Heart right ventricle (tissue), 16 donors: ENCODE data around the gene TUB. TPM values are rescaled to one million over a fixed set of nuclear protein-coding genes. Genes with fewer than 3 reads are reported as not detected.

Source experiments
- ATAC-seq, 8 donors: fragments of 200-7000 bp; cut with Tn5 transposase; one replicate each; pipeline ENCODE4 v1.9.1; 2020; ENCODE audit warnings: mild to moderate bottlenecking in 8 of 8, moderate library complexity in 8 of 8, moderate number of reproducible peaks in 1 of 8
- DNase-seq, 2 donors: peaks; one replicate each; pipeline ENCODE4 v3.0.0-alpha.2; 2020
- H3K27ac ChIP-seq, 10 donors: fragments of 200-600 bp; sonication (generic) in 2 of 10; one replicate each; pipeline versions ENCODE4 v1.5.0 to v1.8.0; 2020 to 2022; ENCODE audit warnings: mild to moderate bottlenecking in 3 of 10
- H3K27me3 ChIP-seq, 7 donors: fragments of 200-600 bp; one replicate each; pipeline ENCODE4 v1.8.0; 2021 to 2022; ENCODE audit warnings: mild to moderate bottlenecking in 2 of 7
- H3K36me3 ChIP-seq, 9 donors: fragments of 200-600 bp; sonication (generic) in 1 of 9; one replicate each; pipeline versions ENCODE4 v1.5.0 to v1.8.0; 2020 to 2022; ENCODE audit warnings: mild to moderate bottlenecking in 2 of 9
- H3K4me1 ChIP-seq, 9 donors: fragments of 200-600 bp; sonication (generic) in 1 of 9; one replicate each; pipeline versions ENCODE4 v1.5.0 to v1.8.0; 2020 to 2022; ENCODE audit warnings: mild to moderate bottlenecking in 4 of 9
- H3K4me3 ChIP-seq, 10 donors: fragments of 200-600 bp; sonication (generic) in 2 of 10; one replicate each; pipeline versions ENCODE4 v1.5.0 to v1.8.0; 2020 to 2022; ENCODE audit warnings: mild to moderate bottlenecking in 7 of 10, moderate library complexity in 2 of 10
- H3K9me3 ChIP-seq, 11 donors: fragments of 200-600 bp in 10 of 11; sonication (generic) in 2 of 11; one replicate each; pipeline versions ENCODE4 v1.5.0 to v1.8.0; 2013 to 2022; ENCODE audit warnings: mild to moderate bottlenecking in 2 of 11, control low read depth in 1 of 11, moderate library complexity in 1 of 11
- CTCF ChIP-seq, 9 donors: fragments of 200-600 bp; sonication (generic) in 2 of 9; IDR thresholded peaks; one replicate each; pipeline versions ENCODE4 v1.5.0 to v1.8.0; 2021 to 2022; ENCODE audit warnings: antibody characterized with exemption in 9 of 9, mild to moderate bottlenecking in 5 of 9, moderate library complexity in 1 of 9
- WGBS, 2 donors: extraction: QIAGEN DNeasy Blood & Tissue Kit; methylation state at CpG; one replicate each; pipeline ENCODE4 v1.1.7; 2013; ENCODE audit warnings: inconsistent platforms in 1 of 2; 5-methylcytosine and 5-hydroxymethylcytosine counted together
- intact Hi-C, 10 donors: fragments of 100-400 bp; cut with DNase I; formaldehyde crosslinking; loops; one replicate each; pipeline versions ENCODE4 v1.11.1 to v1.14.2; 2022
- polyA plus RNA-seq, 2 donors: library from polyadenylated mRNA; stranded (reverse); fragments of 200-250 nt; gene quantifications; one replicate each; pipeline ENCODE4 v1.2.3, GENCODE V29; 2013
- total RNA-seq, 10 donors: library from RNA; stranded (reverse); fragmentation: NEBNext Ultra II Directional in 3 of 10; extraction: Animal tissue kit (Norgen Biotek cat#: 25700) in 3 of 10; gene quantifications; one replicate each; pipeline versions ENCODE4 v1.2.1 to v1.2.4, GENCODE V29; 2021 to 2023
- donor health status: Arrhythmogenic right ventricular cardiomyopathy.
- donor health status: ischemic (EF 13 %, LVEDD 7.1; RV severe dilation, severe dysfunction).
- donor health status: healthy with polysubstance abuse.
- donor health status: DM: no; HTN: yes; CAD: no.
- donor health status: DM: no; HTN: no; CAD: no.
- donor health status: ischemic (EF 25% LVEDD 6.9; RV normal size, moderate dysfunction).
- donor health status: ischemic (EF 25% LVEDD 5.7; RV mildly dilated, moderate dysfunction).
- donor health status: healthy.
- donor health status: DM: yes; HTN: yes; CAD: no.
- donor health status: Ischemic cardiomyopathy.
- donor health status: ischemic (EF 35%, LVEDD 5.7; RV mildly dilated, moderate dysfunction).
- donor health status: nonischemic (EF 11% LVEDD 7.7; RV severe dilation, severe dysfunction).
- donor health status: DM: yes; HTN: yes; CAD: no.
- donor health status: PGD.
- donor health status: ischemic (EF 29% LVEDD 5.4; RV normal size, mild dysfunction).
- donor health status: nonischemic (EF 23%, LVEDD 6.1; RV moderate dilation, normal function).

The TUB gene
- total and polyA plus RNA-seq, 12 donors: 2.4 to 28.2 (median 18.9) TPM

GRCh38 chr11:8084352-8084751, 3.3 kb downstream of the TUB start:
- Histone ChIP-seq H3K27ac (no peak overlapping the region), H3K9me3 (no peaks in the 10 kb centered on the region), H3K4me3 (no peak overlapping the region), H3K4me1 (peaks cover 4 to 64% (median 56%) of the 10 kb centered on the region in 9 donors), H3K36me3 (no peaks in the 10 kb centered on the region), H3K27me3 (peaks cover 0 to 20% (median 0%) of the 10 kb centered on the region in 7 donors)
- no peak for TF ChIP-seq CTCF (IDR thresholded peaks at IDR 0.05)
- ATAC-seq: no peak
- DNase-seq: no peak
- intact Hi-C loops: no loop called here
- 93 to 94% methylated on average over 6 of the region's 6 CpGs for WGBS, 2 donors

- Histone ChIP-seq H3K27ac (peak overlapping the region in 1 of 10 donors; percentile 26), H3K4me1 (peaks cover 4 to 64% (median 56%) of the 10 kb centered on the region in 9 donors), H3K36me3 (no peaks in the 10 kb centered on the region), H3K27me3 (peaks cover 0 to 15% (median 0%) of the 10 kb centered on the region in 7 donors), H3K4me3 (no peak overlapping the region), H3K9me3 (no peaks in the 10 kb centered on the region)
- no peak for DNase-seq
- intact Hi-C loops: loop anchor here in 1 of 10 donors (5.0 kb wide), 1 partner anchor 53 kb away; no protein-coding TSS in a partner anchor
- TF ChIP-seq CTCF (IDR thresholded peaks at IDR 0.05): no peak
- 72 to 74% methylated on average over 11 of the region's 11 CpGs for WGBS, 2 donors
- ATAC-seq: no peak
These were observed 4.1 kb downstream of the TUB start for GRCh38 chr11:8085011-8085645.

- intact Hi-C loops: loop anchor here in 2 of 10 donors (2.0 to 5.0 kb wide), 2 partner anchors 17 to 54 kb away; no protein-coding TSS in a partner anchor
- WGBS, 2 donors: 31 to 34% methylated on average over 8 of the region's 8 CpGs
- peaks cover 0 to 6% (median 0%) of the 10 kb centered on the region in 7 donors for H3K27me3 ChIP-seq
- no peaks in the 10 kb centered on the region for H3K9me3 ChIP-seq
- no peaks in the 10 kb centered on the region for H3K36me3 ChIP-seq
- peaks cover 4 to 59% (median 52%) of the 10 kb centered on the region in 9 donors for H3K4me1 ChIP-seq
- DNase-seq (peak in 1 of 2 donors; percentile 29), ATAC-seq (peak in 6 of 8 donors; percentile 1 to 52 (median 29))
- peak in 1 of 9 donors; percentile 7 for TF ChIP-seq CTCF (IDR thresholded peaks at IDR 0.05)
- H3K4me3 ChIP-seq: no peak overlapping the region
- H3K27ac ChIP-seq: peak overlapping the region in 4 of 10 donors; percentile 3 to 52 (median 28)
These were observed 5.0 kb downstream of the TUB start for GRCh38 chr11:8086001-8086479.

- no peak for DNase-seq
These were observed 5.6 kb downstream of the TUB start for GRCh38 chr11:8086571-8086970.

More at GRCh38 chr11:8086571-8086970, 5.6 kb downstream of the TUB start:
- TF ChIP-seq CTCF (IDR thresholded peaks at IDR 0.05): no peak
- intact Hi-C loops: loop anchor here in 2 of 10 donors (2.0 to 5.0 kb wide), 2 partner anchors 18 to 54 kb away; no protein-coding TSS in a partner anchor
- Histone ChIP-seq H3K4me3 (no peak overlapping the region), H3K27ac (peak overlapping the region in 3 of 10 donors; percentile 3 to 52 (median 30)), H3K4me1 (peaks cover 2 to 58% (median 51%) of the 10 kb centered on the region in 9 donors), H3K36me3 (no peaks in the 10 kb centered on the region), H3K9me3 (no peaks in the 10 kb centered on the region), H3K27me3 (peaks cover 0 to 2% (median 0%) of the 10 kb centered on the region in 7 donors)
- ATAC-seq: no peak
- WGBS, 2 donors: 76 to 84% methylated on average over 7 of the region's 7 CpGs
